Keratinocyte (primary cell): ENCODE results near the gene CRIM1. TPM values are rescaled to one million over a fixed set of nuclear protein-coding genes. Genes with fewer than 3 reads are reported as not detected.
A peak's percentile ranks its signal among the peaks of the same experiment; 100 is the strongest.

Experiments
- DNase-seq: peaks from one replicate; pipeline ENCODE4 v3.0.0-alpha.2; 2011; ENCODE audit warnings: low read depth, missing footprints, low spot score
- FAIRE-seq: peaks from 2 replicates; lab custom pipeline; 2011; peaks lifted over from hg19 to GRCh38; lab: Jason Lieb, UNC
- H2AFZ ChIP-seq: 2 replicates; pipeline ENCODE4 v1.6.0; 2012; ENCODE audit warnings: low read length, control low read depth, inconsistent platforms; ENCODE audit not compliant: control insufficient read depth
- H3K27ac ChIP-seq: 2 replicates; pipeline ENCODE4 v1.5.1; 2011; ENCODE audit warnings: low read length; ENCODE audit not compliant: control insufficient read depth, insufficient read depth
- H3K27me3 ChIP-seq: 3 replicates; pipeline ENCODE4 v1.6.0; 2011; ENCODE audit warnings: low read length; ENCODE audit not compliant: control insufficient read depth, insufficient read depth; ENCODE audit errors: extremely low read depth
- H3K36me3 ChIP-seq, 2 experiments: 2 replicates in 1 of 2; 3 replicates in 1 of 2; pipeline ENCODE4 v1.5.1; 2011; ENCODE audit warnings: low read length in 2 of 2, mild to moderate bottlenecking in 1 of 2; ENCODE audit not compliant: control insufficient read depth in 2 of 2, insufficient read depth in 2 of 2; ENCODE audit errors: extremely low read depth in 1 of 2
- H3K4me1 ChIP-seq: 3 replicates; pipeline ENCODE4 v1.5.1; 2011; ENCODE audit warnings: low read length; ENCODE audit not compliant: control insufficient read depth, insufficient read depth; ENCODE audit errors: extremely low read depth
- H3K4me2 ChIP-seq: 3 replicates; pipeline ENCODE4 v1.6.0; 2011; ENCODE audit warnings: low read depth, low read length; ENCODE audit not compliant: control insufficient read depth, insufficient read depth; ENCODE audit errors: extremely low read depth
- H3K4me3 ChIP-seq, 3 experiments: fragments of 200-600 bp in 1 of 3; sonication (generic) in 1 of 3; 2 replicates in 2 of 3; 3 replicates in 1 of 3; pipeline ENCODE4 v1.5.1; 2011 to 2016; ENCODE audit warnings: low read length in 3 of 3, mild to moderate bottlenecking in 3 of 3, control low read depth in 2 of 3, inconsistent platforms in 1 of 3, low read depth in 1 of 3, mixed read lengths in 1 of 3, mixed run types in 1 of 3, moderate library complexity in 1 of 3; ENCODE audit not compliant: control insufficient read depth in 2 of 3, insufficient read depth in 2 of 3; ENCODE audit errors: extremely low read depth in 1 of 3
- H3K79me2 ChIP-seq: 2 replicates; pipeline ENCODE4 v1.6.0; 2012; ENCODE audit warnings: low read length; ENCODE audit not compliant: control insufficient read depth, insufficient read depth
- H3K9ac ChIP-seq: 3 replicates; pipeline ENCODE4 v1.6.0; 2011; ENCODE audit warnings: low read length; ENCODE audit not compliant: control insufficient read depth, insufficient read depth; ENCODE audit errors: extremely low read depth
- H3K9me1 ChIP-seq: 3 replicates; pipeline ENCODE4 v1.6.0; 2011; ENCODE audit warnings: low read length; ENCODE audit not compliant: control insufficient read depth, insufficient read depth; ENCODE audit errors: extremely low read depth
- H3K9me3 ChIP-seq: 2 replicates; pipeline ENCODE4 v1.5.1; 2012; ENCODE audit warnings: low read depth, low read length; ENCODE audit not compliant: control insufficient read depth
- H4K20me1 ChIP-seq: 3 replicates; pipeline ENCODE4 v1.6.0; 2011; ENCODE audit warnings: low read length; ENCODE audit not compliant: control insufficient read depth, insufficient read depth; ENCODE audit errors: extremely low read depth
- EZH2 ChIP-seq: IDR thresholded peaks from one replicate; pipeline ENCODE4 v1.6.1; 2012; ENCODE audit warnings: inconsistent platforms, mild to moderate bottlenecking, low read length, moderate library complexity
- dilution Hi-C: fragments of 300-500 bp; cut with MboI; formaldehyde crosslinking; loops from one replicate; pipeline ENCODE4 v1.7.0; 2020; ENCODE audit warnings: low sequenced_read_pairs; ENCODE audit not compliant: extremely low pct_ligation_motif_present
- polyA plus RNA-seq, 5 experiments: library from polyadenylated mRNA; depleted of rRNA in 3 of 5; stranded (reverse) in 3 of 5; stranded (forward) in 1 of 5; unstranded in 1 of 5; fragments of >200 nt; gene quantifications; 1 replicate in 1 of 5; 2 replicates in 3 of 5; 3 replicates in 1 of 5; pipeline versions ENCODE4 v1.2.1 to v1.2.3, GENCODE V29; 2011 to 2012; ENCODE audit warnings: missing spikeins in 2 of 5, low read depth in 1 of 5, low replicate concordance in 1 of 5
- TF ChIP-seq, protein P1 (sequence below), 3 experiments: IDR thresholded peaks in 1 of 3; conservative IDR thresholded peaks in 1 of 3; optimal IDR thresholded peaks in 1 of 3; 2 replicates in 2 of 3; 3 replicates in 1 of 3; pipeline versions ENCODE3 to v1.5.1; 2011; ENCODE audit warnings: low read length in 3 of 3, mild to moderate bottlenecking in 3 of 3, moderate library complexity in 2 of 3, control low read depth in 1 of 3, inconsistent platforms in 1 of 3; ENCODE audit not compliant: insufficient read depth in 2 of 3; ENCODE audit errors: extremely low read depth in 1 of 3

Gene CRIM1
- polyA plus RNA-seq, 1 donor (not counting 4 experiments of a cell fraction or from before 2014, with no cell fraction given) = 98.3 TPM

DNA sequence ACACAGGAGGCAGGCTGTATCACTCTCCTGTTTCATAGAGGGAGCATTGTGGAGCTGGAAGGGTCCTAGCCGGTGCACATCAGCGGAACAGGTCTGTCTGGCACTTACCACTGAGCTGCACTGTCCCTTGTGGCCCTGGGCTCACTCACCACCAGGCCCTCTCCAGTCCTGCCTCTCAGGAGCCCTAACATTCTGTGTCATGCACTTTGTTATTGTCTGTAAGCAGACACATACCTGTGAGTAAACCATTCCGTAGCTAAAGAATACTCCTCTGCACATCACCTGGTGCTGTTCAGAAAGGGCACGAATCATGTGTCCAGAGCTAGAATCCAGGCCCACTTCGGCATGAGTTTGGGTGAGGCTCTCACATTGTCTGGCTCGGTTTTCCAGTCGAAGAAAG, 93.6 kb downstream of the CRIM1 start:
- Histone ChIP-seq H3K9ac (no peak overlapping the region), H3K4me1 (peaks cover 29% of the 10 kb centered on the region), H3K4me2 (no peak overlapping the region), H2AFZ (no peak overlapping the region), H3K9me3 (no peaks in the 10 kb centered on the region), H3K79me2 (peaks cover 52% of the 10 kb centered on the region), H3K27ac (peak overlapping the region; percentile 24), H4K20me1 (no peaks in the 10 kb centered on the region), H3K36me3 (peaks cover 25 to 47% of the 10 kb centered on the region in 2 experiments), H3K4me3 (no peak overlapping the region), H3K27me3 (no peaks in the 10 kb centered on the region), H3K9me1 (no peaks in the 10 kb centered on the region)
- TF ChIP-seq EZH2 = no peak
- TF ChIP-seq, protein P1, sequence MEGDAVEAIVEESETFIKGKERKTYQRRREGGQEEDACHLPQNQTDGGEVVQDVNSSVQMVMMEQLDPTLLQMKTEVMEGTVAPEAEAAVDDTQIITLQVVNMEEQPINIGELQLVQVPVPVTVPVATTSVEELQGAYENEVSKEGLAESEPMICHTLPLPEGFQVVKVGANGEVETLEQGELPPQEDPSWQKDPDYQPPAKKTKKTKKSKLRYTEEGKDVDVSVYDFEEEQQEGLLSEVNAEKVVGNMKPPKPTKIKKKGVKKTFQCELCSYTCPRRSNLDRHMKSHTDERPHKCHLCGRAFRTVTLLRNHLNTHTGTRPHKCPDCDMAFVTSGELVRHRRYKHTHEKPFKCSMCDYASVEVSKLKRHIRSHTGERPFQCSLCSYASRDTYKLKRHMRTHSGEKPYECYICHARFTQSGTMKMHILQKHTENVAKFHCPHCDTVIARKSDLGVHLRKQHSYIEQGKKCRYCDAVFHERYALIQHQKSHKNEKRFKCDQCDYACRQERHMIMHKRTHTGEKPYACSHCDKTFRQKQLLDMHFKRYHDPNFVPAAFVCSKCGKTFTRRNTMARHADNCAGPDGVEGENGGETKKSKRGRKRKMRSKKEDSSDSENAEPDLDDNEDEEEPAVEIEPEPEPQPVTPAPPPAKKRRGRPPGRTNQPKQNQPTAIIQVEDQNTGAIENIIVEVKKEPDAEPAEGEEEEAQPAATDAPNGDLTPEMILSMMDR (optimal IDR thresholded peaks at IDR 0.05 in 1 of 3, IDR thresholded peaks at IDR 0.05 in 1 of 3, conservative IDR thresholded peaks at IDR 0.05 in 1 of 3; ENCODE audit: extremely low read depth in 1 of 3, insufficient read depth in 2 of 3, low read length in 3 of 3) = no peak
- DNase-seq (no peak), FAIRE-seq (no peak)
- dilution Hi-C loops = no loop called here

DNA sequence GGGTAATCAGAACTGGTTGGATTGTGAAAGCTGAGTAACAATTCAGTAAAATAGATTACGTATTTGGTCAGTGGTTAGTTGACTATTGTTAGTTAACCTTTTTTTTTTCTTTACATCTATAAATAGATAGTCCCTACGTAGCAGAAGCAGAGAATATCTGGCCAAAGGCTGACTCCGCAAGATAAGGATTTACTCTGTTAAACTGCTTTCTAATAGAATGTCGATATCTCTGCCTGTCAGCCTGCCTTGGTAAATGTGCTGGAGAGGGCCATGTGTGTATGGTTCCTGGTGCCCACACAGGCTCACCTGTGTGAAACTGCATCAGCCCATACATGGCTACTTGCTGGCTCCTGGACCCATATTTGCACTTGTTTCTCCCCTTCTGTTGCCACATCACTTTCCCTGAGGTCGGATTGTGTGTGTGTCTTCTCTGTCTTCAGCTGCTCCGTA, 94.4 kb downstream of the CRIM1 start:
- Histone ChIP-seq H3K36me3 (peaks cover 22 to 45% of the 10 kb centered on the region in 2 experiments), H3K9me3 (no peaks in the 10 kb centered on the region), H3K27ac (peak overlapping the region; percentile 39), H3K27me3 (no peaks in the 10 kb centered on the region), H3K4me1 (peaks cover 29% of the 10 kb centered on the region), H3K9ac (no peak overlapping the region), H3K4me2 (no peak overlapping the region), H3K9me1 (no peaks in the 10 kb centered on the region), H3K79me2 (peaks cover 56% of the 10 kb centered on the region), H4K20me1 (no peaks in the 10 kb centered on the region), H2AFZ (no peak overlapping the region), H3K4me3 (no peak overlapping the region)
- TF ChIP-seq, protein P1 (optimal IDR thresholded peaks at IDR 0.05 in 1 of 3, IDR thresholded peaks at IDR 0.05 in 1 of 3, conservative IDR thresholded peaks at IDR 0.05 in 1 of 3; ENCODE audit: extremely low read depth in 1 of 3, insufficient read depth in 2 of 3, low read length in 3 of 3) = no peak
- TF ChIP-seq EZH2 = no peak
- dilution Hi-C loops = no loop called here
- FAIRE-seq (no peak), DNase-seq (no peak)
